ENCODE measurements around the gene ANAPC7.
"Not testable (repeated sequence)": the region's sequence is repeated elsewhere in the genome, so short reads cannot be mapped to it uniquely, and the experiment has no call there.

The ANAPC7 gene, protein sequence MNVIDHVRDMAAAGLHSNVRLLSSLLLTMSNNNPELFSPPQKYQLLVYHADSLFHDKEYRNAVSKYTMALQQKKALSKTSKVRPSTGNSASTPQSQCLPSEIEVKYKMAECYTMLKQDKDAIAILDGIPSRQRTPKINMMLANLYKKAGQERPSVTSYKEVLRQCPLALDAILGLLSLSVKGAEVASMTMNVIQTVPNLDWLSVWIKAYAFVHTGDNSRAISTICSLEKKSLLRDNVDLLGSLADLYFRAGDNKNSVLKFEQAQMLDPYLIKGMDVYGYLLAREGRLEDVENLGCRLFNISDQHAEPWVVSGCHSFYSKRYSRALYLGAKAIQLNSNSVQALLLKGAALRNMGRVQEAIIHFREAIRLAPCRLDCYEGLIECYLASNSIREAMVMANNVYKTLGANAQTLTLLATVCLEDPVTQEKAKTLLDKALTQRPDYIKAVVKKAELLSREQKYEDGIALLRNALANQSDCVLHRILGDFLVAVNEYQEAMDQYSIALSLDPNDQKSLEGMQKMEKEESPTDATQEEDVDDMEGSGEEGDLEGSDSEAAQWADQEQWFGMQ

DNA sequence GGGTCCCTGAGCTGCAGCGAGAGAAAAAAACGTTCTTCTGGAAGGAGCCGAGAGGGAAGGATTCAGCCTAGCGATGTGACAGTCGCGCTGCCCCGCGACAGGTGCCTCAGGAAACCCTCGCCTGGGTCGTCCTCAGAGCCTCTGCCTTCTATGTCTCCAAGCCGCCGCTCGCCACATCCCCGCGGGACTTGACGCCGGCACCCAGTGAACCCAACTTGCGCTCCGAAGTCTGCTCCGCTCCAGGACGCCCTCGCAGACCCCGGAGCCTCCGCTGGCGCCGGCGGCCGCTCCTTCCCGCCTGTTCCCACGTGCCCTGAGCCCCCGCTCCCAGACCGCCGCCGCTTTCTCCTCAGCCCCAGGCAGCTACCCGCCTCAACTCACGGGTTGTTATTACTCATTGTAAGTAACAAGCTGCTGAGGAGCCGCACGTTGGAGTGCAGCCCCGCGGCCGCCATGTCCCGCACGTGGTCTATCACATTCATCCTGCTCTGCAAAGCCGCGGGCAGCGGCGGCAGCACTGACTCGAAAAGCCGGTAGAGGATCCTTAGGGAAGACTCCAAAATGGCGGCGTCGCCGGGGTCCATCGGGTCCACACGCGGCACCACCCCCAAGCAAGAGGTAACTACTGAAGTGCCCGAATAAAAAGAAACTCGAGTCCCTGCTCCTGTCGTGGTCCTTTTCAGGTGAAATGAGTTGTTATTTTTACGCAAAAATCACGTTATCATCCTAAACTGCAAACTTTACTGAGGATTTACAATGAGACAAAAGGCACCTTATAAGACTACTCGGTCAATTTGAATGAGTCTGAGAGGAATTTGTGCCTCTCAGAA, at the start of gene ANAPC7:
Gene ANAPC7, minus strand, starts transcription at position 563 of the 830 bp plus-strand sequence. Its CDS starts 81 bp downstream, at position 482.
- no peaks in the 10 kb centered on the region for H3K9me3 Mint-ChIP-seq
- H3K36me3 Mint-ChIP-seq (ENCODE audit: low read depth) = peaks cover 48% of the 10 kb centered on the region
- peak within 1 kb of the TSS; percentile 100 for H3K27ac Mint-ChIP-seq
- peak within 1 kb of the TSS; percentile 100 for H3K4me3 Mint-ChIP-seq
- peak; percentile 90 for DNase-seq
- H3K27me3 Mint-ChIP-seq = no peaks in the 10 kb centered on the region
- H3K4me1 Mint-ChIP-seq (ENCODE audit: low read depth) = peaks cover 32% of the 10 kb centered on the region

DNA sequence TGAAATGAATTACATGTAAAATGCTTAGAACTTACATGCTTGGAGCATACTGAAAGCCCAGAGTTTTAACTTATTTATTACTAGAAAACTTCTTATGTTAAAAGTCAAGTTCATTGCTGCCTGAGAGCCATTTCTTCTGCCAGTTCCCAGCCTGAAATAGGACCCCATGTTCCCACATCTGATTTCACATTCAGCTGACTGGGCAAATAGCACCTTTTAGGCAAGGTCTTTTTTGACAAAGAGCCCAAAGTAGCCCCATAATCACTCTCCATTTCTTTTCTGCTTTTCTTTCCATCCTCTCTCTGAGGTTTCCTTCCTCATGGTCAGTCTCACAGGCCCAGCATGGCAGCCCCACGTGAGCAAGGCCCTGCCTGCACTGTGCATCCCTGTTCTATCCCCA, 47.8 kb upstream of the ANAPC7 start:
- Mint-ChIP-seq H3K27ac (peak overlapping the region; percentile 100), H3K36me3 (ENCODE audit: low read depth) (peaks cover 84% of the 10 kb centered on the region), H3K27me3 (no peaks in the 10 kb centered on the region), H3K4me3 (peak overlapping the region; percentile 21), H3K4me1 (ENCODE audit: low read depth) (peaks cover 34% of the 10 kb centered on the region), H3K9me3 (no peaks in the 10 kb centered on the region)
- no peak for DNase-seq

- peak within 1 kb of the TSS; percentile 100 for H3K27ac Mint-ChIP-seq
- H3K36me3 Mint-ChIP-seq (ENCODE audit: low read depth) = peaks cover 82% of the 10 kb centered on the region
- no peaks in the 10 kb centered on the region for H3K27me3 Mint-ChIP-seq
- H3K4me1 Mint-ChIP-seq (ENCODE audit: low read depth) = peaks cover 39% of the 10 kb centered on the region
- H3K9me3 Mint-ChIP-seq = no peaks in the 10 kb centered on the region
- H3K4me3 Mint-ChIP-seq = peak within 1 kb of the TSS; percentile 100
- DNase-seq = peak; percentile 95
Measured at GRCh38 chr12:110449799-110450497, 46.4 kb upstream of the ANAPC7 start, which contains the start of gene ARPC3. Gene ARPC3 (minus strand): TSS chr12:110450337. CDS start chr12:110450260, 77 bp downstream.

DNA sequence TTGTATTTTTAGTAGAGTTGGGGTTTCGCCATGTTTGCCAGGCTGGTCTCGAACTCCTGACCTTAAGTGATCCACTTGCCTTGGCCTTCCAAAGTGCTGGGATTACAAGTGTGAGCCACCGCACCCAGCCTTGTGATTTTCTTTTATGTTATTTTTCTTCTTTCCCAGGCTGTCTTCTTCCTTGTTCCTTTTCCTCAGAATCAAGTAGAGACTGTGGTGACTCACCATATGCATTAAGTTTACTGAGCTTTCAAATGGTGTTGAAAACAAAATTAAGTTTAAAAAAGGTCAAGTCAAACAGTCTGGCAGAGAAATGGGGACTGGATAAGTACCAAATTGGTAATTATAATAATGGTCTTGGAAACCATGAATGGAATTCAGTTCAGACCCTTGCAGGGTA, 40.9 kb upstream of the ANAPC7 start:
- H3K9me3 Mint-ChIP-seq = no peaks in the 10 kb centered on the region
- H3K27ac Mint-ChIP-seq = peak overlapping the region; percentile 83
- no peak overlapping the region for H3K4me3 Mint-ChIP-seq
- peaks cover 86% of the 10 kb centered on the region for H3K36me3 Mint-ChIP-seq (ENCODE audit: low read depth)
- H3K4me1 Mint-ChIP-seq (ENCODE audit: low read depth) = peaks cover 34% of the 10 kb centered on the region
- no peaks in the 10 kb centered on the region for H3K27me3 Mint-ChIP-seq
- no peak for DNase-seq

DNA sequence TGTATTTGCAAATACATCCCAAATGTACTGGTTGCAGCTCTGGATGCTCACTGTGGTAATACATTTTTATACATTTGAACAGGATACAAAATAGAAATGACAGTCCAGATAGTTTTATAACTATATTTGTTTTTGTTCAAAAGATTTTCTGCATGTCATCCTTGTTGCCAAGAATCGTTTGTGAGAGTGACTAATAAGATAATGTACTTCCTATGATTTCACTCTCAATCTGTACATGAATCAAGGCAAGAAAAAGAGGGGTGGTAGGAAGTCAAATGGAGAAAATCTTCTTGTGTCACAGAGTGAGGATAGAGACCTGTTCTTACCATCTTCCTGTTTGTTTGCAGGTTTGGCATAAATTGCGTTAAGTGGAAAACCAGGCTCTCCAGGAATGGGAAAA, 32.7 kb upstream of the ANAPC7 start:
- Mint-ChIP-seq H3K4me1 (ENCODE audit: low read depth) (peaks cover 10% of the 10 kb centered on the region), H3K9me3 (no peaks in the 10 kb centered on the region), H3K27me3 (no peaks in the 10 kb centered on the region), H3K4me3 (no peak overlapping the region), H3K36me3 (ENCODE audit: low read depth) (peaks cover 69% of the 10 kb centered on the region), H3K27ac (peak overlapping the region; percentile 80)
- DNase-seq = no peak

- Mint-ChIP-seq H3K4me1 (ENCODE audit: low read depth) (peaks cover 9% of the 10 kb centered on the region), H3K4me3 (no peak overlapping the region), H3K36me3 (ENCODE audit: low read depth) (peaks cover 30% of the 10 kb centered on the region), H3K9me3 (no peaks in the 10 kb centered on the region), H3K27ac (peak overlapping the region; percentile 64), H3K27me3 (no peaks in the 10 kb centered on the region)
- no peak for DNase-seq
Measured at GRCh38 chr12:110431957-110432587, 28.6 kb upstream of the ANAPC7 start.

GRCh38 chr12:110429676-110430075, 26.2 kb upstream of the ANAPC7 start:
- H3K4me1 Mint-ChIP-seq (ENCODE audit: low read depth); H3K9me3 Mint-ChIP-seq; H3K36me3 Mint-ChIP-seq (ENCODE audit: low read depth); H3K4me3 Mint-ChIP-seq; H3K27ac Mint-ChIP-seq; H3K27me3 Mint-ChIP-seq; DNase-seq: not testable (repeated sequence)

GRCh38 chr12:110426406-110426805, 22.9 kb upstream of the ANAPC7 start:
- Mint-ChIP-seq H3K4me1 (ENCODE audit: low read depth) (peaks cover 2% of the 10 kb centered on the region), H3K27me3 (no peaks in the 10 kb centered on the region), H3K36me3 (ENCODE audit: low read depth) (peaks cover under 1% of the 10 kb centered on the region), H3K9me3 (no peaks in the 10 kb centered on the region), H3K4me3 (no peak overlapping the region), H3K27ac (no peak overlapping the region)
- DNase-seq = no peak

DNA sequence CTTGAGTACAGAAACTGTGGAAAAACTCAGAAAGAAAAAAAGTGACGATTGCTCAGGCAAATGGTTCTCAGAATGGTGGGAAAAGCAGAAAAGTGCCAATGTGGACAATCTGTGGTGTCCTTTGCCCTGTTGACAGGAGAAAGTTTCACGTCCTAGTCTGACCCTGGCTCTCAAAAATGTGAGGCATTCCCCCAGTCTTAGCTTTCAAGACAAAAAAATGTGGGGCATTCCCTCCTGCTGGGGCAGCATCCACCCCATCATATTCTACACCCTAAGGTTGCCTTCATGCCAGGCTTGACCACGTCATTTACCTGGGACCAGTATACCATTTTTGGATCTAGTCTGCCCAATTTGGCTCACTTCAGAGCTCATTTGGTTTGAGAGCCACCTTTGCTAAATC, 20.7 kb upstream of the ANAPC7 start:
- Mint-ChIP-seq H3K27ac (no peak overlapping the region), H3K36me3 (ENCODE audit: low read depth) (no peaks in the 10 kb centered on the region), H3K9me3 (no peaks in the 10 kb centered on the region), H3K27me3 (peaks cover 2% of the 10 kb centered on the region), H3K4me3 (no peak overlapping the region), H3K4me1 (ENCODE audit: low read depth) (no peaks in the 10 kb centered on the region)
- DNase-seq = no peak

GRCh38 chr12:110421701-110422100, 18.2 kb upstream of the ANAPC7 start:
- Mint-ChIP-seq H3K4me1 (ENCODE audit: low read depth) (no peaks in the 10 kb centered on the region), H3K27ac (no peak overlapping the region), H3K27me3 (peaks cover 2% of the 10 kb centered on the region), H3K9me3 (no peaks in the 10 kb centered on the region), H3K36me3 (ENCODE audit: low read depth) (no peaks in the 10 kb centered on the region), H3K4me3 (no peak overlapping the region)
- DNase-seq = no peak

GRCh38 chr12:110421159-110421661, 17.7 kb upstream of the ANAPC7 start:
- H3K4me1 Mint-ChIP-seq (ENCODE audit: low read depth) = no peaks in the 10 kb centered on the region
- DNase-seq = no peak
- no peak overlapping the region for H3K4me3 Mint-ChIP-seq
- H3K9me3 Mint-ChIP-seq = no peaks in the 10 kb centered on the region
- H3K27me3 Mint-ChIP-seq = peaks cover 2% of the 10 kb centered on the region
- H3K36me3 Mint-ChIP-seq (ENCODE audit: low read depth) = no peaks in the 10 kb centered on the region
- H3K27ac Mint-ChIP-seq = no peak overlapping the region

DNA sequence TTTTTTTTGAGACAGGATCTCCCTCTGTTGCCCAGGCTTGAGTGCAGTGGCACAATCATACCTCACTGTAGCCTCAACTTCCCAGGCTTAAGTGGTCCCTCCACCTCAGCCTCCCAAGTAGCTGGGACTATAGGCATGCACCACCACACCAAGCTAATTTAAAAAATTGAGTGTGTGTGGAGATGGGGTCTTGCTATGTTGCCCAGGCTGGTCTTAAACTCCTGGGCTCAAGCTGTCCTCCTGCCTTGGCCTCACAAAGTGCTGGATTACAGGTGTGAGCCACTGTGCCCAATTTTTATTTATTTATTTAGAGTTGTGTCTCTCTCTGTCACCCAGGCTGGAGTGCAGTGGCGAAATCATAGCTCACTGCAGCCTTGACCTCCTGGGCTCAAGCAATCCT, 17.1 kb upstream of the ANAPC7 start:
- not testable (repeated sequence) for H3K27ac Mint-ChIP-seq; H3K4me1 Mint-ChIP-seq (ENCODE audit: low read depth); H3K27me3 Mint-ChIP-seq; DNase-seq; H3K9me3 Mint-ChIP-seq; H3K4me3 Mint-ChIP-seq; H3K36me3 Mint-ChIP-seq (ENCODE audit: low read depth)

DNA sequence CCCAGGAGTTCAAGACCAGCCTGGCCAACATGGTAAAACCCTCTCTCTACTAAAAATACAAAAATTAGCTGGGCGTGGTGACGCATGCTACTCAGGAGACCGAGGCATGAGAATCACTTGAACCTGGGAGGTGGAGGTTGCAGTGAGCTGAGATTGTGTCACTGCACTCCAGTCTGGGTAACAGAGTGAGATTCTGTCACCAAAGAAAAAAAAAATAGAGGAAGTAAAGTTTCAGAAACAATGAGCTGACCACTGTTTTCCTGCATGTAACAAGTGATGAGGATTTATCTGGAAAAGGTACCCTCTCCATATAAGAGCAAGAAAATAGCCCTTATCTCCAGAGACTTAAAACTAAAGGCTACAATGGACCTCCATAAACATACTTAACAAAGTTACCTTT, 13.6 kb upstream of the ANAPC7 start:
- not testable (repeated sequence) for H3K4me3 Mint-ChIP-seq; H3K4me1 Mint-ChIP-seq (ENCODE audit: low read depth); H3K27ac Mint-ChIP-seq

GRCh38 chr12:110410086-110410485, 6.6 kb upstream of the ANAPC7 start:
- H3K9me3 Mint-ChIP-seq; H3K36me3 Mint-ChIP-seq (ENCODE audit: low read depth); H3K4me3 Mint-ChIP-seq; H3K27me3 Mint-ChIP-seq; H3K4me1 Mint-ChIP-seq (ENCODE audit: low read depth); H3K27ac Mint-ChIP-seq; DNase-seq: not testable (repeated sequence)

More for the DNA sequence above, 13.6 kb upstream of the ANAPC7 start:
- H3K36me3 Mint-ChIP-seq (ENCODE audit: low read depth); H3K27me3 Mint-ChIP-seq; H3K9me3 Mint-ChIP-seq; DNase-seq: not testable (repeated sequence)

Measured in activated T-cell treated with anti-CD3 and anti-CD28 coated beads, Interleukin-2, amount 50 U/mL, for 24 hours (primary cell).